T47D (cell line): Measurements from ENCODE around the gene RERG.

Experiments
- DNase-seq, 2 experiments: peaks; one replicate each; pipeline versions ENCODE4 v3.0.0 to v3.0.0-alpha.2; 2011 to 2012; ENCODE audit warnings: low read depth in 1 of 2, low spot score in 1 of 2
- JUND ChIP-seq: IDR thresholded peaks from 2 replicates; pipeline ENCODE4 v1.6.1; 2012; ENCODE audit warnings: low read depth
- in situ Hi-C: cut with HindIII; loops from 2 replicates; pipeline ENCODE4 v1.10.0; 2016; ENCODE audit warnings: low sequenced_read_pairs, low pct_unique_long_range_greater_than_20kb

The RERG gene

GRCh38 chr12:15196221-15196620 is 25.0 kb downstream of the RERG start:
- no peak for TF ChIP-seq JUND
- DNase-seq: no peak
- in situ Hi-C loops: no loop called here

GRCh38 chr12:15194456-15195368 is 26.5 kb downstream of the RERG start:
- in situ Hi-C loops: no loop called here
- no peak for TF ChIP-seq JUND
- no peak for DNase-seq

GRCh38 chr12:15193946-15194345 is 27.3 kb downstream of the RERG start:
- DNase-seq: no peak
- in situ Hi-C loops: no loop called here
- no peak for TF ChIP-seq JUND

GRCh38 chr12:15192720-15193119 is 28.5 kb downstream of the RERG start:
- TF ChIP-seq JUND: no peak
- no peak for DNase-seq
- in situ Hi-C loops: no loop called here

- DNase-seq: no peak
- in situ Hi-C loops: no loop called here
- TF ChIP-seq JUND: no peak
These were observed 33.1 kb downstream of the RERG start for GRCh38 chr12:15188127-15188526.

- no peak for TF ChIP-seq JUND
- no peak for DNase-seq
- in situ Hi-C loops: no loop called here
These were observed 34.6 kb downstream of the RERG start for GRCh38 chr12:15186597-15186996.

- no peak for DNase-seq
- in situ Hi-C loops: no loop called here
- no peak for TF ChIP-seq JUND
These were observed 36.7 kb downstream of the RERG start for GRCh38 chr12:15184484-15184883.

- in situ Hi-C loops: no loop called here
- DNase-seq: no peak
- TF ChIP-seq JUND: no peak
These were observed 37.4 kb downstream of the RERG start for GRCh38 chr12:15183821-15184220.

GRCh38 chr12:15181017-15181683 is 40.1 kb downstream of the RERG start:
- in situ Hi-C loops: no loop called here
- TF ChIP-seq JUND: no peak

GRCh38 chr12:15180325-15180724 is 40.9 kb downstream of the RERG start:
- no peak for DNase-seq
- in situ Hi-C loops: no loop called here
- TF ChIP-seq JUND: no peak

More at GRCh38 chr12:15181017-15181683, 40.1 kb downstream of the RERG start:
- DNase-seq: no peak

- in situ Hi-C loops: no loop called here
- no peak for TF ChIP-seq JUND
- no peak for DNase-seq
These were observed 41.5 kb downstream of the RERG start for GRCh38 chr12:15179672-15180071.

- in situ Hi-C loops: no loop called here
- no peak for DNase-seq
- no peak for TF ChIP-seq JUND
These were observed 48.1 kb downstream of the RERG start for GRCh38 chr12:15173142-15173541.

GRCh38 chr12:15172060-15172822 is 49.0 kb downstream of the RERG start:
- TF ChIP-seq JUND: no peak
- in situ Hi-C loops: no loop called here
- DNase-seq: no peak
